Activated naive CD8-positive, alpha-beta T cell treated with anti-CD3 and anti-CD28 coated beads, Interleukin-2, amount 10 ng/mL, durations not matched to agents 7 days and 5 days (primary cell): ENCODE measurements around the gene SORCS2. TPM values are rescaled to one million over a fixed set of nuclear protein-coding genes. Genes with fewer than 3 reads are reported as not detected.
"Not testable (repeated sequence)": the region's sequence is repeated elsewhere in the genome, so short reads cannot be mapped to it uniquely, and the experiment has no call there.

Source experiments
- ATAC-seq: fragments of 150-1000 bp; cut with Tn5 transposase; one replicate; pipeline ENCODE4 v1.10.0; 2021; ENCODE audit warnings: low read depth, moderate library complexity
- POLR2A ChIA-PET: fragments of 350-600 bp; sonication (Branson Sonifier 250); formaldehyde crosslinking; loops from one replicate; lab custom pipeline; 2021; ENCODE audit warnings: antibody characterized with exemption; lab: Charles Lee
- DNase-seq: peaks from one replicate; pipeline ENCODE4 v3.0.0; 2021
- H3K27ac Mint-ChIP-seq: one replicate; pipeline ENCODE4 v1.8.0; 2022; ENCODE audit warnings: mild to moderate bottlenecking, mixed read lengths
- H3K27me3 Mint-ChIP-seq: one replicate; pipeline ENCODE4 v1.8.0; 2022; ENCODE audit warnings: mild to moderate bottlenecking, moderate library complexity, mixed read lengths
- H3K36me3 Mint-ChIP-seq: one replicate; pipeline ENCODE4 v1.8.0; 2021; ENCODE audit warnings: mild to moderate bottlenecking, mixed read lengths
- H3K4me1 Mint-ChIP-seq: one replicate; pipeline ENCODE4 v1.8.0; 2021; ENCODE audit warnings: mixed read lengths
- H3K4me3 Mint-ChIP-seq: one replicate; pipeline ENCODE4 v1.8.0; 2022; ENCODE audit warnings: mild to moderate bottlenecking, moderate library complexity, mixed read lengths
- H3K9me3 Mint-ChIP-seq: one replicate; pipeline ENCODE4 v1.8.0; 2021; ENCODE audit warnings: mixed read lengths
- total RNA-seq, 2 experiments: library from RNA; stranded (reverse); gene quantifications; one replicate each; pipeline ENCODE4 v1.2.3, GENCODE V29; 2021

Gene SORCS2
- total RNA-seq, 2 experiments from 2014 or later: not detected

DNA sequence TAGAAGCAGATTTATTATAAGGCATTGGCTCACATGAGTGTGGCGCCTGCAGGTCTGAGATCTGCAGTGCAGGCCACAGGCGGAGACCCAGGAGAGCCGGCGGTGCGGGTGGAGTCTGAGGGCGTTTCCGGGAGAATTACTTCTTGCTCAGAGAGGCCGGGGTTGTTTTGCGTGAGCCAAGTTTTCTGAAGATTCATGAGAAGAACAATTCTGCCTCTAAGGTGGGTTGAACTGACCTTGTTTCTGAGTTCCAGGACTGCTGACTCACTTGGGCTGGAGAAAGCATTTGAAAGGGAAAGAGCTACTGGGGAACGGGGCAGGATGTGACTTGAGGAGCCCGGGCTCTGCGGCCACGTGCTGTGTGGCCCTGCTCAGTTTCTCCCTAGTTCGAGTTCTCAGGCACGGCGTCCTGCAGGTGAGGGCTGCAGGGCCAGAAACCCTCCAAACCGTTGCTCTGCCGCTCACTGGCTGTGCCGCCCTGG lies 36.7 kb upstream of the SORCS2 start:
- no peaks in the 10 kb centered on the region for H3K9me3 Mint-ChIP-seq
- peak; percentile 10 for DNase-seq
- POLR2A ChIA-PET: no interaction called here
- no peaks in the 10 kb centered on the region for H3K36me3 Mint-ChIP-seq
- H3K27me3 Mint-ChIP-seq: peaks cover 39% of the 10 kb centered on the region
- ATAC-seq: no peak
- no peak overlapping the region for H3K4me3 Mint-ChIP-seq
- peaks cover 3% of the 10 kb centered on the region for H3K4me1 Mint-ChIP-seq
- H3K27ac Mint-ChIP-seq: no peak overlapping the region

DNA sequence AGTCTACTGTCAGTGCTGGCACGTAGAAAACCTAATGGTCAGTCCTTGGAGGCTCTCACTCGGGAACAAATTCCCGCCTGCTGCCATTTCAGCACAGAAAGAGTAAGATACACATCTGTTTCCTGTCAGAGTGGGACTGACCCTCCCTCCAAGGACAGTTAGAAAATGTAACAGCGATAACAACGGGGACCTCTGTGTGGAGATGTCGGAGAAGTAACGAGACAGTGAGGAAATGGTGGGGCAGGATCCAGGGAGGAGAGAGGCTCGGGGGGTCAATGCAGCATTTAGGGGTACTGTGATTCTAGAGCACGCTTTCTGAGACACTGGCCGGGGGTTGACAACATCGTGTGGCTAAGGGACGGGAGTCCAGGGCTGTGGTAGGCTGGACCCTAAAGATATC lies 36.0 kb upstream of the SORCS2 start:
- peaks cover 3% of the 10 kb centered on the region for H3K4me1 Mint-ChIP-seq
- ATAC-seq: no peak
- no peak overlapping the region for H3K4me3 Mint-ChIP-seq
- peak; percentile 12 for DNase-seq
- H3K9me3 Mint-ChIP-seq: no peaks in the 10 kb centered on the region
- H3K27ac Mint-ChIP-seq: no peak overlapping the region
- peaks cover 41% of the 10 kb centered on the region for H3K27me3 Mint-ChIP-seq
- POLR2A ChIA-PET: no interaction called here
- H3K36me3 Mint-ChIP-seq: no peaks in the 10 kb centered on the region

DNA sequence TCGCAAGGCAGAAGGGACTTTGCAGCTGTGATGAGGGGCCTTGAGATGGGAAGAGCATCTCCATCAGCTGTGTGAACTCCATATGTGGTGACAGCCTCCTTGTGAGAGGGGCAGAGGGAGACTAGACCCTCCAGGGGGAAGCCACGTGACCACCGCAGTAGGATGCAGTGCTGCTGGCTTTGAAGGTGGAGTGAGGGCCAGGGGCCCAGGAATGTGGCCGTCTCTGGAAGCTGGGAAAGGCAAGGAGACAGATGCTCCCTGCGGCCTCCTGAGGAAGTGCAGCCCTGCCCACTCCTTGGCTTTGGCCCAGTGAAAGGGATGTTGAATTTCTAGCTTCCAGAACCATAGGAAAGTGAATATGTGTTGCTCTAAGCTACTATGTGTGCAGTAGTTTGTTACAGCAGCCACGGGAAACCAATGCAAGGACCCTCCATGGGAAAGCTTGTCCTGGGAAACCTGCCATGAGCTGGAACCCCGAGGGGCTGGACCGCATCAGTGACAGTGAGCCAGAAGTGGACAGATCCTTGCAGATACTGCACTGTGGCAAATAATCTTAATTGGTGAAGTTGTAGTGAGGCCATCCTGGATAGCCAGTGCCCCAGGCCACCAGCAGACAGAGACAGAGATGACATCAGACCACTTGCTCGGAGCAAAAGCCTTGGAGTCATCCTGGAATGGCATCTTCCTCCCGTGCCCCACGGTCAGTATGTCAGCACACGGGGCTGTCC lies 35.4 kb upstream of the SORCS2 start:
- DNase-seq: peak; percentile 11
- Mint-ChIP-seq H3K27me3 (peaks cover 41% of the 10 kb centered on the region), H3K36me3 (no peaks in the 10 kb centered on the region), H3K4me1 (peaks cover 3% of the 10 kb centered on the region), H3K4me3 (no peak overlapping the region), H3K9me3 (no peaks in the 10 kb centered on the region), H3K27ac (no peak overlapping the region)
- no peak for ATAC-seq
- POLR2A ChIA-PET: no interaction called here

DNA sequence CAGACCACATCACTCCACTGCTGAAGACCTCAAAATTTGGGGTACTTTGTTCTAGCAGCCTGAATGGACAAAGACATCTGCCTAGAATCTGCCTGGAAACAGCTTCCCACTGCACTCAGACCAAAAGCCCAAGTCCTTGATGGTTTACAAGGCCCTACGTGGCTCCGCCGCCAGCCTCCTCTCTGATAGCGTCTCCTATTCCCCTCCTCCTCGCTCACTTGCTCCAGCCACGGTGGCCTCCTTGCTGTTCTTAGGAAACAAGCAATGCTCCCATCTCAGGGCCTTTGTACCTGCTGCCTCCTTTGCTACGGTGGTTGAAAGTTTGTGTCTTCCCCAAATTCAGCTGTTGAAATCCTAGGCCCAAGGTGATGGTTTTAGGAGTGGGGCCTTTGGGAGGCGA lies 34.7 kb upstream of the SORCS2 start:
- Mint-ChIP-seq H3K4me1 (peaks cover 3% of the 10 kb centered on the region), H3K27me3 (peaks cover 41% of the 10 kb centered on the region), H3K27ac (no peak overlapping the region), H3K36me3 (no peaks in the 10 kb centered on the region), H3K9me3 (no peaks in the 10 kb centered on the region), H3K4me3 (no peak overlapping the region)
- ATAC-seq: no peak
- POLR2A ChIA-PET: no interaction called here
- DNase-seq: peak; percentile 17

DNA sequence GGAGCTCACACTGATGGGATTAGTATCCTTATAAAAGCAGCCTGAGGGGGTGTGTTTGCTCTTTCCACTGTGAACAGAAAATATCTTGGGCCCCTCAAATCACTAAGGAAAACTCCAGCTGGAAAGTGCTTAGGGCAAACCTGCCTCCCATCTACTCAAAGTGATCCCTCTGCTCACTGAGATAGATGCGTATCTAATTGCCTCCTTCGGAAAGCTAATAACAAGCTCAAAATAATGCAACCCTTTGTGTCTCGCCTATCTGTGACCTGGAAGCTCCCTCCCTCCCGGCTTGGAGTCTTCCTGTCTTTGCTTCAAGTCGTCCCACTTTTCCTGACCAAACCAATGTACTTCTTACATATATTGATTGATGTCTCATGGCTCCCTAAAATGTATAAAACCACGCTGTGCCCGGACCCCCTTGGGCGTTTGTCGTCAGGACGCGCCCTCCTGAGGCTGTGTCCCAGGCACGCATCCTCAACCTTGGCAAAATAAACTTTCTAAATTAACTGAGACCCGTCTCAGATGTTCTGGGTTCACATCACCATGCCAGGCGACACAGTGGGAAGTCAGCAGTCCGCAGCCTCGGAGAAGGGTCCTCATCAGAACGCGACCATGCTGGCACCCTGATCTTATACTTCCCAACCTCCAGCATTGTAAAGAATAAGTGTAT lies 34.1 kb upstream of the SORCS2 start:
- H3K4me1 Mint-ChIP-seq: peaks cover 3% of the 10 kb centered on the region
- H3K4me3 Mint-ChIP-seq: no peak overlapping the region
- ATAC-seq (no peak), DNase-seq (no peak)
- H3K27me3 Mint-ChIP-seq: peaks cover 41% of the 10 kb centered on the region
- H3K9me3 Mint-ChIP-seq: no peaks in the 10 kb centered on the region
- H3K36me3 Mint-ChIP-seq: no peaks in the 10 kb centered on the region
- POLR2A ChIA-PET: no interaction called here
- H3K27ac Mint-ChIP-seq: no peak overlapping the region

DNA sequence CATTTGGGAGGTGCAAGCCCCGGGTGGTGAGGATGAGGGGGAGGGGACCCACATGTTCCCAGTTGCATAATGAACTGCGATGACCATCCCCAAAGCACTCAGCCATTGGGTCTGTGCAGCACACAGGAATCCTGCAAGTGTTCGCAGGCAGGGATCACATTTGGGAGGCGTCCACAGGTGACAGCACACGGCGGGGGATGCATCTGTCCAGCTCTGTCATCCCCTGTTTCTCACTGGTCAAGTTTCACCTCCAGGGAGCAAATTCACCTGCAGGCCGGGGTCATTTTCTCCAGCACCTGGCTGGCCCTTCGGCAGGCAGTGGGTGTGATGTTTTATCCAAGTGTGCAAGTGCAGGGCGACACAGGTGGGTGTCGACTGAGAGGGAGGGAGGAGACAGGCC lies 33.3 kb upstream of the SORCS2 start:
- ATAC-seq: no peak
- POLR2A ChIA-PET: no interaction called here
- peaks cover 3% of the 10 kb centered on the region for H3K4me1 Mint-ChIP-seq
- H3K4me3 Mint-ChIP-seq: no peak overlapping the region
- peak; percentile 4 for DNase-seq
- H3K9me3 Mint-ChIP-seq: no peaks in the 10 kb centered on the region
- peaks cover 38% of the 10 kb centered on the region for H3K27me3 Mint-ChIP-seq
- no peaks in the 10 kb centered on the region for H3K36me3 Mint-ChIP-seq
- no peak overlapping the region for H3K27ac Mint-ChIP-seq

DNA sequence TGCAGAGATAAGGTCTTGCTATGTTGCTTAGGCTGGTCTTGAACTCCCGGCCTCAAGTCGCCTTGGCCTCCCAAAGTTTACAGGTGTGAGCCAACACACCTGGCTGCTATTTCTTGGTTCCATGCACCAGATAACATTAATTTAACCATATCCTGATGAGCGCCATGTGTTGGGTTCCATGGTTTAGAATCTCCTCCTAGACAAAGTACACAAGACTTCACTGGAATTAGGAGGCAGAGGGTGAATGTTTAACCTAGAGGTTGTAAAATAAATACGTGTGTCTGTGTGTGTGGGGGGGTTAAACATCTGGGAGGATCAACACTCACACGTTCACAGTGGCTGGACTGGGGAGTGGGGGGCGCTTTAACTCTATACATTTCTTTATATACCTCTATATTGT lies 32.4 kb upstream of the SORCS2 start:
- H3K36me3 Mint-ChIP-seq: no peaks in the 10 kb centered on the region
- DNase-seq (no peak), ATAC-seq (no peak)
- H3K4me1 Mint-ChIP-seq: peaks cover 3% of the 10 kb centered on the region
- H3K9me3 Mint-ChIP-seq: no peaks in the 10 kb centered on the region
- H3K4me3 Mint-ChIP-seq: no peak overlapping the region
- H3K27ac Mint-ChIP-seq: no peak overlapping the region
- H3K27me3 Mint-ChIP-seq: peaks cover 32% of the 10 kb centered on the region
- POLR2A ChIA-PET: no interaction called here

DNA sequence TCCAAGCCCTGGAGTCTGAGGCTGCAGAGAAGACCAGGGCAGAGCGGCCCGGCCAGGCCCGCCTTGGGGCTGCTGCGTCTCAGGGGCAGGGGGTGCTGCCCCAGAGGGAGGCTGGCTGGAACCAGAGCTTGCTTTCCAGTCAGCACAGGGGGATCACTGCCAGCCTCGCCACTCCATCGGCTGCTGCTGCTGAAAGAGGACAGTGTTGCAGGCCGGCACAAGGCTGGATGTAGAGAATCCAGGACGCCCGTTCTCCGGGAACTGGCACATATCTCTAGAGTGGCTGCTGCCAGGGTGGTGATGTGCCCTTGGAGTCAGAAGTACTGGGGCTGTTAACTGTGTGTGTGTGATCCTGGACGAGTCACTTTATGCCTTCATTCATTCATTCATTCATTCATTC lies 31.9 kb upstream of the SORCS2 start:
- no peak overlapping the region for H3K27ac Mint-ChIP-seq
- no peak overlapping the region for H3K4me3 Mint-ChIP-seq
- no peak for DNase-seq
- POLR2A ChIA-PET: no interaction called here
- no peaks in the 10 kb centered on the region for H3K36me3 Mint-ChIP-seq
- no peak for ATAC-seq
- H3K4me1 Mint-ChIP-seq: peaks cover under 1% of the 10 kb centered on the region
- H3K9me3 Mint-ChIP-seq: no peaks in the 10 kb centered on the region
- peaks cover 27% of the 10 kb centered on the region for H3K27me3 Mint-ChIP-seq

DNA sequence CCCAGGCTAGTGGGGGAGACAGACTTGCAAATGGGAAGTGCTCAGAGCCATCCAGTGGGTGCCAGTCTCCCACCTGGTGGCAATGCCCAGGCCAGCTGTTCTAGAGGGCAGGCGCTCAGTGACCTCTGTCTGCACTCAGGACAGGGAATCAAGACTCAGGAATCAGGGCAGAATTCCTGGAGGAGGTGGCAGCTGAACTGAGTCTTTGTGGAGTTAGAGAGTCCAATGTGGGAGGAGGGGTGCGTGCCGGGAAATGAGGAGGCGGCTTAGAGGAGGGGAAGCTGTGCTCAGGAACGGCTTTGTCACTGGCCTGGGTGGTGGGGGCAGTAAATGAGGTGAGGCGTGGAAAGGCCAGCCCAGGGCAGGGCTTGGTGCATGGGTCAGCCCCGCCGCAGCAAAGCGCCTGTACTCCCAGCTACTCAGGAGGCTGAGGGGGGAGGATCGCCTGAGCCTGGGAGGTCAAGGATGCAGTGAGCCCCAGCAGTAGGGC lies 31.3 kb upstream of the SORCS2 start:
- peak; percentile 15 for DNase-seq
- H3K4me3 Mint-ChIP-seq: no peak overlapping the region
- no peak for ATAC-seq
- no peaks in the 10 kb centered on the region for H3K36me3 Mint-ChIP-seq
- no peaks in the 10 kb centered on the region for H3K4me1 Mint-ChIP-seq
- POLR2A ChIA-PET: no interaction called here
- no peaks in the 10 kb centered on the region for H3K9me3 Mint-ChIP-seq
- no peak overlapping the region for H3K27ac Mint-ChIP-seq
- H3K27me3 Mint-ChIP-seq: peaks cover 24% of the 10 kb centered on the region

DNA sequence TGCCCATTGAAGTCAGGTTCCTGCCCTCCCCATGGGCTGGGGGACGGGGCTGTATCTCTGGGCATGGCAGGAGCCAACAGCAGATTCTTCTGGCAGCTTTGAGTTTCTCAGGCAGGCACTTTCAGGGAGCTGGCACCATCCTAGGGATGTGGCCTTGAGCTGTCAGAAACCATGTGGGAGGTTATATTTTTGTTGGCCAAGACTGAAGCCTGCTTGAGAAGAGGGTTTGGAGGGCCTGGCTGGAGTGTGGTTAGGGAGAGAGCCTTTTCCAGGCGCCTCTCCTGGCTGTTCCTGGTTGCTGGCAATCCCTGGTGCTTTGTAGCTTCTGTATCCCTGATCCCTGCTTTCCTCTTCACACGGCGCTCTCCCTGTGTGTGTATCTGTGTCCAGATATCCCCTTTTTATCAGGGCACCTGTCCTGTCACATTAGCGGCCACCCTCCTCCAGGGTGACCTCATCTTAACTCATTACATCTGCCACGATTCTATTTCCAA lies 30.6 kb upstream of the SORCS2 start:
- ATAC-seq (no peak), DNase-seq (peak; percentile 15)
- POLR2A ChIA-PET: no interaction called here
- Mint-ChIP-seq H3K4me3 (no peak overlapping the region), H3K9me3 (no peaks in the 10 kb centered on the region), H3K36me3 (no peaks in the 10 kb centered on the region), H3K27me3 (peaks cover 16% of the 10 kb centered on the region), H3K4me1 (no peaks in the 10 kb centered on the region), H3K27ac (no peak overlapping the region)

DNA sequence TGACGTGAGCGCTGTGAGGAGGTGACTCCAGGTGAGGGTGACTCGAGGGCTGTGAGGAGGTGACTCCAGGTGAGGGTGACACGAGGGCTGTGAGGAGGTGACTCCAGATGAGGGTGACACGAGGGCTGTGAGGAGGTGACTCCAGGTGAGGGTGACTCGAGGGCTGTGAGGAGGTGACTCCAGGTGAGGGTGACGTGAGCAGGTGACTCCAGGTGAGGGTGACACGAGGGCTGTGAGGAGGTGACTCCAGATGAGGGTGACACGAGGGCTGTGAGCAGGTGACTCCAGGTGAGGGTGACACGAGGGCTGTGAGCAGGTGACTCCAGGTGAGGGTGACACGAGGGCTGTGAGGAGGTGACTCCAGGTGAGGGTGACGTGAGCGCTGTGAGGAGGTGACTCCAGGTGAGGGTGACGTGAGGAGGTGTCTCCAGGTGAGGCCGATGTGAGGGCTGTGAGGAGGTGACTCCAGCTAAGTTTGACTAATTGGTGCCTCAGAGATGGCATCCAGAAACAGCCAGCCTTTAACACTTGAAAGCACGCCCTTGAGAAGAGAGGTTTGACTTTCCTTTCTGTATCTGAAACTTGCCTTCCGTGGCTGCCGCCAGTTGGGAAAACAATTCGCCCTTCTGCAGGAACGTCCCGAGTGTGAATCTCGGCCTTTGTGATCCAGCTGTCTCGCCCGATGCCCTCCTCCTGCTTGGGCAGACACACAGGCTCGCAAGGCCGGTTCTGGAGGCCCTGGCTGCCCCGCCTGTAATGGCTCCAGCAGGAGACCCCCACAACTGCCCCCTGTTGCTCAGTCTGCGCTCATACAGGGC lies 27.1 kb upstream of the SORCS2 start:
- H3K4me3 Mint-ChIP-seq, H3K36me3 Mint-ChIP-seq, ATAC-seq, H3K27me3 Mint-ChIP-seq, H3K27ac Mint-ChIP-seq, POLR2A ChIA-PET, H3K9me3 Mint-ChIP-seq: not testable (repeated sequence)
- peaks cover 17% of the 10 kb centered on the region for H3K4me1 Mint-ChIP-seq
- DNase-seq: peak; percentile 15

DNA sequence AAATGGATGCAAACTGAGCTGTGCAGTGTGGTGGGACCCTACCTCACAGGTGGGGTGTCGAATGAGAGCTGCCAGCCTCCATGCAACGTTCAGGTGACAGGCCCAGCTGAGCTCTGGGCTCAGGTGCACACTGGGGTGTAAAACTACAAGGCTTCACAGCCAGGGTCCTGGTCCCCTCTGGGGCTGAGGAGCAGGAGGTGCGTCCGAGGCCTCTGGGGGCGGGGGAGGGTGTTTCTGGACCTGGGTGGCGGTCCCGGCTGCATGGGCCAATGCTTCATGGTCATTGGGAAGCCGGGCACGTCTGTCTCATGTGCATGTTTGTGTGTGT lies 26.5 kb upstream of the SORCS2 start:
- POLR2A ChIA-PET: no interaction called here
- Mint-ChIP-seq H3K4me3 (no peak overlapping the region), H3K9me3 (no peaks in the 10 kb centered on the region), H3K27ac (no peak overlapping the region), H3K36me3 (peaks cover 3% of the 10 kb centered on the region), H3K4me1 (peaks cover 17% of the 10 kb centered on the region), H3K27me3 (peaks cover 10% of the 10 kb centered on the region)
- ATAC-seq (no peak), DNase-seq (peak; percentile 15)

DNA sequence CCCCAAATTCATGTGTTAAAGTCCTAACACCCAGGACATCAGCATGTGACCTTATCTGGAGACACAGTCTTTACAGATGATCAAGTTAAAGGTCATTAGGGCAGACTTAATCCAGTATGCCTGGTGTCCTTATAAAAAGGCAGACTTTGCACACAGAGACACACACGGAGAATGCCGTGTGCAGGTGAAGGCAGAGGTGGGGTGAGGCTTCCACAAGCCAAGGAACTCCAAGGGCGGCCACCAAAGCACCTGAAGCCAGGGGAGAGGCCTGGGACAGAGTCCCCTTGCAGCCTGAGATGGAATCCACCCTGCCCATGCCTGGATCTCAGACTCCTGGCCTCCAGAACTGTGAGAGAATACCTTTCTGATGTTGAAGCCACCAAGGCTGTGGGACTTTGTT lies 26.1 kb upstream of the SORCS2 start:
- Mint-ChIP-seq H3K27ac (no peak overlapping the region), H3K27me3 (peaks cover 10% of the 10 kb centered on the region), H3K36me3 (peaks cover 3% of the 10 kb centered on the region), H3K4me1 (peaks cover 17% of the 10 kb centered on the region), H3K4me3 (no peak overlapping the region), H3K9me3 (no peaks in the 10 kb centered on the region)
- POLR2A ChIA-PET: no interaction called here
- ATAC-seq (no peak), DNase-seq (no peak)
